GM12801 (cell line): Measurements from ENCODE around the gene ANXA11.

Experiments
- TF ChIP-seq, protein P1 (sequence below): IDR thresholded peaks from one replicate; pipeline ENCODE4 v1.5.1; 2011; ENCODE audit warnings: control low read depth; ENCODE audit not compliant: insufficient read length; ENCODE audit errors: extremely low read depth

The ANXA11 gene

DNA sequence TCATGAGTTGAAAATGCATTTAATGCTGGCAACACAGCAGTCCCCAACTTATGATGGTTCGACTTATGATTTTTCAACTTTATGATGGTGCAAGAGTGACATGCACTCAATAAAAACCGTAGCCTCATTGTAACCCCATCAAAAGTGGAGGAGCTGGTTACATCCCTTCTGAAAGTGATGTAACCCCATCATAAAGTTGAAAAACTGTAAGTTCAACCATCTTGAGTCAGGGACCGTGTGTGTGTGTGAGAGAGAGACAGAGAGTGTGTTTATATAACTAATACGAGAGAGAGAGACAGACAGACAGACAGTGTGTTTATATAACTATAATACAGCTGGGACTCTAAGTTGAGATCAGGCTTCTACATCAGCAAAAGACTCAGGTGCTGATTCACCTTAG, 21.0 kb downstream of the ANXA11 start:
- TF ChIP-seq, protein P1, sequence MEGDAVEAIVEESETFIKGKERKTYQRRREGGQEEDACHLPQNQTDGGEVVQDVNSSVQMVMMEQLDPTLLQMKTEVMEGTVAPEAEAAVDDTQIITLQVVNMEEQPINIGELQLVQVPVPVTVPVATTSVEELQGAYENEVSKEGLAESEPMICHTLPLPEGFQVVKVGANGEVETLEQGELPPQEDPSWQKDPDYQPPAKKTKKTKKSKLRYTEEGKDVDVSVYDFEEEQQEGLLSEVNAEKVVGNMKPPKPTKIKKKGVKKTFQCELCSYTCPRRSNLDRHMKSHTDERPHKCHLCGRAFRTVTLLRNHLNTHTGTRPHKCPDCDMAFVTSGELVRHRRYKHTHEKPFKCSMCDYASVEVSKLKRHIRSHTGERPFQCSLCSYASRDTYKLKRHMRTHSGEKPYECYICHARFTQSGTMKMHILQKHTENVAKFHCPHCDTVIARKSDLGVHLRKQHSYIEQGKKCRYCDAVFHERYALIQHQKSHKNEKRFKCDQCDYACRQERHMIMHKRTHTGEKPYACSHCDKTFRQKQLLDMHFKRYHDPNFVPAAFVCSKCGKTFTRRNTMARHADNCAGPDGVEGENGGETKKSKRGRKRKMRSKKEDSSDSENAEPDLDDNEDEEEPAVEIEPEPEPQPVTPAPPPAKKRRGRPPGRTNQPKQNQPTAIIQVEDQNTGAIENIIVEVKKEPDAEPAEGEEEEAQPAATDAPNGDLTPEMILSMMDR, result no peak

DNA sequence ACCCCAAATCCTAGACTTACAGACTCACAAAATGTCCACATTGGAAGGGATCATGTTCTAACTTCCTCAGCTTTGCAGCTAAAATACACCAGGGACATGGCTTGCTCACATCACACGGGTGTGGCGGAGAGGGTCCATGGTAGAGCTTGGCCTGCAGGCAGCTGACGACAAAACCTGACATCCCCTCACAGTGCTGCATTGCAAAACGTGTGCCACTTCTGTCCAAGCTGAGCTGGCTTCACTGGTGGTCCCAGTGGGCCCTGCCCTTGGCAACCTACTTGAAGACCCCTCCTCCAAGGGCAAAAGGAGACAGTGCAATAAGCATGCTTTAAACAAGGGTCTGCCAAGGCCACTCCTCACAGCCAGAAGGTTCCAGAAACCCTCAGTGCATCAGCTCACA, 21.9 kb downstream of the ANXA11 start:
- TF ChIP-seq, protein P1, result no peak

DNA sequence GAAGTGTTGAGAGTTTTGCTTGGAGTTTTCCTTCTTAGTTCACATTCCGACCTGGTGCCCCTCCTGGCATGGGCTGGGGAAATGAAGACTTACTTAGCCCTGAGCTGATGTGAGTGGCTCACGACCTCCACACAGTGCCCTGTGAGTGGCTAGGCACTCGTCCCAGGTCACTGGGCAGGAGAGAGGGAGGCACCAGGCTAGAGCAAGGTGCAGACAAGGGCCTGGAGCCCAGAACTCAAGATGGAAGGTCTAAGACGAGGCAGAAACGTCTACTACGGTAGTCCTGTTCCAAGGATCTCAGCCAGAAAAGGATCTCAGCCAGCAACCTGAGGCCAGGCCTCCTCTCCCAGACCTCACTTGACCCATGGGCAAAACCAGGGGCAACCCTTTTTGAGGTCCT, 22.4 kb downstream of the ANXA11 start:
- TF ChIP-seq, protein P1, result no peak

DNA sequence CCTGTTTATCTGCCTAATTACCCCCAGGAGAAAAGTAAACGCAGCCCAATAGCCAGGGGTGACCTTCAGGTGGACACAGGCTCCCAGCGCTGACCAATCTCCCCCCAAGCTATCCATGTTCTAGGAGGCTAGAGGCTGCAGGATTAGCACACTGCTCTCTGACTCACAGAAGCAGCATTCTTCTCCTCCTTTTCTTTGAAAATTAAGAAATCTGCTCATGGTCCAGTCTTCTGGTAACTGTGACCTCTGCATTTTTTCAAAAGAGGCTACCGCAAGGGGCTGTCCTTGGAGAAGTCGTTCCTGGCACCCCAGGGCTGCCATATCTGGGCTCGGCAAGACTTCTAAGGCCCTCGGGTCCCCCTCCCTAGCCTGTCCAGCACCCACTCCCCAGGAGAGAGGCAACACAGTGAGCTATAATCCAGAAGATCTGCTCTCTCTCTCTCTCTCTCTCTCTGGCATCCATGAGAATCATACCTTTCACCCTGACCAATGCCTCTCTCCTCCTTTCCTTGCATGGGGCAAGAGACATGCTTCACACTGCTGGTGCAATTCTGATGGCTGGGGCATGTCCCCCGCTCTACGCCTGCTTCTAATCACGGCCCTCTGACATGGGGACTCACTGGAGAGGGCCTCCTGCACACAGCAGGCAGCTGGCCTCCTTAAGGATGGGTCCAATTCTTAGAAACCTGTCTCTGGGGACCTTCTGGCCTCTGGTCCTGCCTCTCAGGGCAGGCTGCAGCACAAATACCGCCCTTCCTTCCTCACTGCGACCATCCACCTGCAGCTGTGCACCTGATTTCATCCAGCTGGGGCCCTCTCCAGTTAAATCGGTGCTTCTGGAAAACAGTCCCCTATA, 27.3 kb downstream of the ANXA11 start:
- TF ChIP-seq, protein P1, result no peak

DNA sequence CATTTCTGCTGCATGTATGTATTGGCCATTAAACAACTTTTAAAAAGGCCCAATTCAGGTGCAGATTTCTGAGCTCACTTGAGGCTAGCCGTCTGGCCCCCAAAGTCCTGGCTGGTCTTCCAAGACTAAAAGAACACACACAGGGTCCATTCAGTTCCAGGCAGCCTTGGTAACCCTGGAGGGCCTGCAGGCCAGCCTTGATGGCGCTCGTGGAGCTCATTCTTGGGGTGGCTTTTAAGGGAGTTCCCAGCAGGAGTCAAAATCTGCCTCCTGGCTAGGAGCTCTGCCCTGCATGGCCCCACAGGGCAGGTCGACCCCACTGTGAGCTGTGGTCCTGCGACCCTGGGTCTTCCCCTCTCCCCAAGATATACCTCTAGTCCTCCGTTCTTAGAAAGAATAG, 28.8 kb downstream of the ANXA11 start:
- TF ChIP-seq, protein P1, result no peak

DNA sequence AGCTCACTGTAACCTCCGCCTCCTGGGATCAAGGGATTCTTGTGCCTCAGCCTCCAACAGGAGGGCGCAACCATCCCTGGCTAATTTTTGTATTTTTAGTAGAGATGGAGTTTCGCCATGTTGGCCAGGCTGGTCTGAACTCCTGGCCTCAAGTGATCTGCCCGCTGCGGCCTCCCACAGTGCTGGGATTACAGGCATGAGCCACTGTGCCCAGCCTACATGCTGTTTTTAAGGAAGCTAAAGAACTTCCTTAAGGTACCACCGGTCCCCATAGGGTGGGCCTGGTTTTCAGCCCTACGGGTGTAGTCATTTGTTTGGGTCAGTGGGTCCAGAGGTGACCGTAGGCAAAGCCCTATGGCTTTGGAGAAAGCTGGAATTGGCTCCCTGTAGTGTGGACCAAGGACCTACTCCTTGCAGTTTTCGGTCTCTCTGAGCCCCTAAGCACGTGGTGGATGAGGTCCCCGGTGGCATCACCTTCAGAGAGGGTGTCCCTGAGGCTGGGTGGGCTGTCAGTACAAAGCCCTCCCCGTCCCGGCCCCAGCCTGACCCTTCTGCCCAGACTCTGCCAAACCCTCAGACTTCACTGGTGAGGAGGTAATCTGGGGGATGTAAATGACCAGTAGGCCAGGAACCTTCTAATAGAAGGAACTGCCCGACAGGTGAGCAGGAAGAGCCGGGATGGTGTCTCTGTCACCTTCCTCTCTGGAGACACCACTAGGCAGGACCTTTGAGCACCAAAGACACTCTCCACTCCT, 30.5 kb downstream of the ANXA11 start:
- TF ChIP-seq, protein P1, result no peak

DNA sequence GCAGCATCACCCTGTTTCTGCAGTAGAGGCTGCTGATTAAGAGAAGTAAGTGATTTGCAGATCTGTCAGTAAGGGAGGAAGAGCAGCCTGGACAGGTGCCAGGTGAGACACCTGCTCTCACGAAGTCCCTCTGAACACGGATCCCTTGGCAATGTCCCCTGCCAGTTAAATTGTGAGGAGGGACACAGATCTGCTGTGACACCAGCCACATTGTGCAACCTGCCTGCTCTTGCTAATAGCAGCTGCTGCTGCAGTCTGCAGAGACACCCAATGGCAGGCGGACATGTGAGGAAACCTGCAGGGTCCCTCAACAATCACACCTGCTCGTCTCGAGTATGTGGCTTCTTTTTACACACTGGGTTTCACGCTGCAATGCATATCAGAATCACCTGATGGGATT, 31.9 kb downstream of the ANXA11 start:
- TF ChIP-seq, protein P1, result no peak
